Keratinocyte (primary cell): ENCODE measurements around the gene ERI3.

ENCODE experiments used
- CTCF ChIP-seq, 3 experiments: IDR thresholded peaks in 1 of 3; conservative IDR thresholded peaks in 1 of 3; optimal IDR thresholded peaks in 1 of 3; 2 replicates in 2 of 3; 3 replicates in 1 of 3; pipeline versions ENCODE3 to v1.5.1; 2011; ENCODE audit warnings: low read length in 3 of 3, mild to moderate bottlenecking in 3 of 3, moderate library complexity in 2 of 3, control low read depth in 1 of 3, inconsistent platforms in 1 of 3; ENCODE audit not compliant: insufficient read depth in 2 of 3; ENCODE audit errors: extremely low read depth in 1 of 3
- EZH2 ChIP-seq: IDR thresholded peaks from one replicate; pipeline ENCODE4 v1.6.1; 2012; ENCODE audit warnings: inconsistent platforms, mild to moderate bottlenecking, low read length, moderate library complexity

GRCh38 chr1:44261171-44261817 lies 93.8 kb downstream of the ERI3 start:
- no peak for TF ChIP-seq CTCF (optimal IDR thresholded peaks at IDR 0.05 in 1 of 3, IDR thresholded peaks at IDR 0.05 in 1 of 3, conservative IDR thresholded peaks at IDR 0.05 in 1 of 3; ENCODE audit: extremely low read depth in 1 of 3, insufficient read depth in 2 of 3, low read length in 3 of 3)
- TF ChIP-seq EZH2, result no peak
